Fibroblast of villous mesenchyme (primary cell): Measurements from ENCODE around the gene HMCN2. TPM values are rescaled to one million over a fixed set of nuclear protein-coding genes. Genes with fewer than 3 reads are reported as not detected.
A peak's percentile ranks its signal among the peaks of the same experiment; 100 is the strongest.

Experiments
- DNase-seq: peaks from one replicate; pipeline ENCODE4 v3.0.0-alpha.2; 2010; ENCODE audit warnings: low read depth
- H3K4me3 ChIP-seq: 2 replicates; pipeline ENCODE4 v1.5.1; 2011; ENCODE audit warnings: low read depth, mild to moderate bottlenecking, low read length
- total RNA-seq: library from RNA; depleted of rRNA; stranded (reverse); fragments of >200 nt; gene quantifications from 2 replicates; pipeline ENCODE4 v1.2.3, GENCODE V29; 2012
- TF ChIP-seq, protein P1 (sequence below): IDR thresholded peaks from 2 replicates; pipeline ENCODE4 v1.5.1; 2012; ENCODE audit warnings: low read depth, mild to moderate bottlenecking, low read length; ENCODE audit not compliant: insufficient read depth

Gene HMCN2
- total RNA-seq, 1 donor = not detected

DNA sequence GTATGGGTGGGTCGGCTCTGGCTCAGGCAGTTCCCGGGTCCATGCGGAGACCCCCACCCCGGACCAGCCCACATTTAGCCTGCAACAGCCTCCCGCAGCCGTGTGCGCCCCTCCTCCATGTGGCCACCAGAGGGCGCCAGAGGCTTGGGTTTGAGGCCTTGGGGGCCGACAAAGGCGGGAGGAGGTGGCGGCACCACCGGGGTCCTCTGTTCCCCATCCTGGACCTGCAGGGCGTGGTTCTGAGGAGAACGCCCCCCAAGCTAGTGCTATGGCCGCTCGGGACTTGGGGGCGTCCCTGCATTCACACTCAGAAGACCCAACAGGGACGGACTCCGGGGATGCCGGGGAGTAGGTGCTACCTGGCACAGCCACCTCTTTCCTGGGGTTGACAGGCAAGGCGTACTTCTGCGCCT is 195.7 kb downstream of the HMCN2 start:
- no peak overlapping the region for H3K4me3 ChIP-seq
- peak; percentile 18 for DNase-seq
- TF ChIP-seq, protein P1, sequence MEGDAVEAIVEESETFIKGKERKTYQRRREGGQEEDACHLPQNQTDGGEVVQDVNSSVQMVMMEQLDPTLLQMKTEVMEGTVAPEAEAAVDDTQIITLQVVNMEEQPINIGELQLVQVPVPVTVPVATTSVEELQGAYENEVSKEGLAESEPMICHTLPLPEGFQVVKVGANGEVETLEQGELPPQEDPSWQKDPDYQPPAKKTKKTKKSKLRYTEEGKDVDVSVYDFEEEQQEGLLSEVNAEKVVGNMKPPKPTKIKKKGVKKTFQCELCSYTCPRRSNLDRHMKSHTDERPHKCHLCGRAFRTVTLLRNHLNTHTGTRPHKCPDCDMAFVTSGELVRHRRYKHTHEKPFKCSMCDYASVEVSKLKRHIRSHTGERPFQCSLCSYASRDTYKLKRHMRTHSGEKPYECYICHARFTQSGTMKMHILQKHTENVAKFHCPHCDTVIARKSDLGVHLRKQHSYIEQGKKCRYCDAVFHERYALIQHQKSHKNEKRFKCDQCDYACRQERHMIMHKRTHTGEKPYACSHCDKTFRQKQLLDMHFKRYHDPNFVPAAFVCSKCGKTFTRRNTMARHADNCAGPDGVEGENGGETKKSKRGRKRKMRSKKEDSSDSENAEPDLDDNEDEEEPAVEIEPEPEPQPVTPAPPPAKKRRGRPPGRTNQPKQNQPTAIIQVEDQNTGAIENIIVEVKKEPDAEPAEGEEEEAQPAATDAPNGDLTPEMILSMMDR = peak; percentile 82

DNA sequence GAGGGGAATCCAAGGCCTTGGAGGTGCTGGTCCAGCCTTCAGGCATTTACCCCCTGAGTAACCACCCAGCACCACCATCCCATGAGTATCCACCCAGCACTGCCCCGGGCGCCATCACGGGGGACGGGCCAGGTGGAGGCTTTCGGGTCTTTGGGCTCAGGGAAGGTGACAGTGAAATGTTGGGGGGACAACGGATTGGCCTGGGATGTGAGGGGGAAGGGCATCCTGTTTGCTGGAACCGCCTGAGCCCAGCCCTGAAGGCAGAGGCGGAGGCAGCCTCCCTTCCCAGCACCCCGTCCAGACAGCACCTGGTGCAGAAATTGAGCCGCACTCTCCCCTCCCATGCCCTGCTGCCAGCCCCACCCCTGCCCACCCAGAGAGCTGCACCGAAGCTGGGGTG is 196.2 kb downstream of the HMCN2 start:
- TF ChIP-seq, protein P1 = no peak
- no peak overlapping the region for H3K4me3 ChIP-seq
- DNase-seq = no peak

DNA sequence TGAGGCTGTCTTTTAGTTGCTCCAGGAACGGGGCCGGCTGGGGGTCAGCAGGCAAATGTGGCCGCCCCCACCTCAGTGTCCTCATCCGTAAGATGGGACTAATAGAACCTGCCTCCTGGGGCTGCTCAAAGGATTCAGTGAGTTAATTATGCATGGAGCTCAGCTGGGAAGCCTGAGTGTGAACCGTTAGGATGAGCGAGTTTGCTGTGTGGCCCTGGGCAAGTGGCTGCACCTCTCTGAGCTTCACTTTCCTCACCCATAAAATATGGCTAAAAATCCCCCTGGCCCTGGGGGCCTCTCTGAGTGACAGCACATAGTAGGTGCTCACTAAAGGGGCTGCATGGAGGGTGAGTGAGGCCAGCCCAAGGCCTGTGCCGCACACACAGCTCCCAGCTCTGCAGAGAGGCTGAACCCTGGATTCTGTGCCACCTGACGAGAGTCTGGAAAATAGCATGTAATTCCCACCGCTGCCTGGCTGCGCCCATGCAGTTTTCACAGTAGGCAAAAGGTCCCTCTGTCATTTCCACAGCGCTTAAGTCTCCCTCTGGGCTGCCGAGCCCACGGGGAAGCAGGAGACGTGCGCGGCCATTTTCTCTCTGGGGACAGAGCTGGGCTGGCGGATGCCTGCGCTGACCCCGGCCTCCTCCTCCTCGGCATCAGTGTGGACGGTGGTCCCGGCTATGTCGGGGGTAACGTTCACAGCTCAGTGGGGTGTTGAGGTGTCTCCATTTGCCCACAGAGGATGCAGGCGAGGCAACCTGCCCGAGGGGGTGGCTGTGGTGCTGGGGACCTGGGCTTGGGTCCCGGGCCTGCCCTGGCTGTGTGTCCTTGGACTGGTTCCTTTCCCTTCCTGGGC is 197.4 kb downstream of the HMCN2 start:
- no peak overlapping the region for H3K4me3 ChIP-seq
- no peak for DNase-seq
- TF ChIP-seq, protein P1 = no peak

DNA sequence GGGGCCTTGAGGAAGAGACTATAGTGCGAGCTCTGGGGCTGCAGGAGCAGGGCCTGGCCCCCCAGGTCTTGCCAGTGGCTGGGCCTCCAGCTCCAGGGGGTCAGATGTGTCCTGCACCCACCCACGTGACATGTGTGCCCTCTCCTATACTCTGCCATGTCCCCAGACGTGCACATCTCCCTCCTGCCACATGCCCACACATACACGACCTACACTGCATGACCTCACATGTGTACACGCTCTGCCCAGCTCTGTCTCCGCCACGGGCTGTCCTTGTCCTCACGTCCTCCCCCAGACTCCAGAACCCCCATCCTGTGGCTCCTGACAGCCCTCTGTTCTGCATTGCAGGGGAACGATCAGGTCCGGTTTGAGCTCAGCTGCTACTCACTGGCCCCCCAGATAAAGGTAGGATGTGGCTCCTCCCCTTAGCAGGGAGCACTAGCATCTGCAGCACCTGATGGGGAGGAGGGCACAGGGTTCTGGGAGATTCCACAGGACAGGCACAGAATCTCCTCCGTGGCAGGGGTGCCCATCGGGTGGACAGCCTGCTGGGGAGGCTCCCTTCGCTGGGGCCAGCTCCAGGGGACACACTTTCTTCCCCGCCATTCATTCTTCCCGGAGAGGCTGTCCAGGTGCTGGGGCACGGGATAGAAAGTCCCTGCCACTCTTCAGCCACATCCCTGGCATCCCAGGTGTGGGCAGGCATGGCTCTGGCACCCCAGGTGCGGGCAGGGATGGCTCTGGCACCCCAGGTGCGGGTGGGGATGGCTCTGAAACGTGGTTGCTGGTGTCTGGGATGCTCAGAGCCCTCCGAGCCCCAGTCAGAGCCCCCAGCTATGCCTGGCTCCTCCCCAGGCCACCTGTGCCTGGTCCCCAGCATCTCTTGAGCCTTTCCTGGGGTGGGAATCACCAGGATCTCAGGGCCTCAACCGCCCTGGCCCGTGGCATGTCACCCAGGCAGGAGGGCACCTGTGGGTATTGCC is 198.5 kb downstream of the HMCN2 start:
- H3K4me3 ChIP-seq = no peak overlapping the region
- DNase-seq = no peak
- TF ChIP-seq, protein P1 = no peak

DNA sequence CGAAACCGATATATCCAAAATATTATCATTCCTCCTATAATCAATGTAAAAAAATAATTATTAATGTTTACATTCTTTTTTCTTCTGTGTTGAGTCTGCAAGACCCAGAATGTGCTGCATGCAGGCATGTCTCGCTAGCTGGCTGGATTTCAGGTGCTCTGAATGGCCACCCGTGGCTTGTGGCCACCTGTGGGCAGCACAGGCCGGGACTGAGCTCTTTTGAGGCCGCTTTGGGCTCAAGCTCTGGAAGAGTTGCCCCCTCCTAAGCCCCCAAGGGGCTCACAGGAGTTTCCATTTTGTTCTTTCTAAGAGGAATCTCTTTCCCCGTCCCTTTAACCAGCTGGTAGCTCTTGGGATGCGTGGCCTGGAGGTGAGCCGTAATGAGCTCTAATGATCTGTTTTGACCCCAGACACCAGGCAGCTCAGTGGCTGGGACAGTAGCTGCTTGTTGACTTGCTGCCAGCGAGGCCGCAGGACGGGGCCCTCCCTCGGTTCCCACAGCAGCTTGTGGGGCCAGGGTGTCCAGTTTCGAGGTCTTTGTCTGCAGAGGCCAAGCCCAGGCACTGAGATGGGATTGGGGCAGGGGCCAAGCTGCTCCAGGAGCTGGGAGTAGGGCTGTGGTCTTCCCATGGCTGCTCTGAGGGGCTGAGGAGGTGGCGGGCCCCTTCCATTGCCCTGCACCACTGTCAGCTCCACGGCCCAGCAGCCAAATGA is 200.0 kb downstream of the HMCN2 start:
- H3K4me3 ChIP-seq = no peak overlapping the region
- TF ChIP-seq, protein P1 = no peak
- no peak for DNase-seq

DNA sequence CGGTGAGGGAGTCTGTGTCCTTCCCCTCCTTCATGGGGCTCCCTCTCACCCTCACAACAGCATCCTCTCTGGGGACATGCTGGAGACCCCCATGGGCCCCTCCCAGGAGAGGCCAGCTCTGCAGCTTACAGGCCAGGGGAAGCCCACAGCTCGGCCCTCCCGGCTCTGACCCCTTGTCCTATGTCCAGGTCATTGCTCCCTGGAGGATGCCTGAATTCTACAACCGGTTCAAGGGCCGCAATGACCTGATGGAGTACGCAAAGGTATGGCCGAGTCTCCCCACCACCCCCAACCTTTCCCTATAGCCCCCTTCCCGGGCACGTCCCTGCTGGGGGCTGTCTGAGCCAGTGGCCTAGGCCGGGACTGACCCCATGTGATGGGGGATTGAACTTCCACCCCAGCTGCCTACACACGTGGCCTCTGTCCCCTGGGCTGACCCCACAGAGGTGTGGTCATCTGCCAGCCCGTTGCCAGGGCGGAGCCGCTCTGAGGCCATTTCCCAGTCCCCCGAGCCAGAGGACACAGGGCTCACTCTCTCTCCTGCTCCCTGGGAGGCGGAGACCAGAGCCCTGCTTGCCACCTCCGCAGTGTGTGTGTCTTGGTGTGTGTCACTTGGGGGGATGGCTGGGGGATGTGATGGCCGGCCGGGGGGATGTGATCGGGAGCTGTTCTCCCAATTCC is 201.1 kb downstream of the HMCN2 start:
- TF ChIP-seq, protein P1 = no peak
- no peak for DNase-seq
- no peak overlapping the region for H3K4me3 ChIP-seq
